Lung (tissue), 12 donors: Measurements from ENCODE around the gene NR2E1. TPM values are rescaled to one million over a fixed set of nuclear protein-coding genes. Genes with fewer than 3 reads are reported as not detected.

Source experiments
- ATAC-seq: fragments of 200-7000 bp; cut with Tn5 transposase; one replicate; pipeline ENCODE4 v1.9.1; 2020; ENCODE audit warnings: moderate number of reproducible peaks; ENCODE audit not compliant: insufficient read depth, low FRiP score
- DNase-seq, 3 donors: peaks; one replicate each; pipeline ENCODE4 v3.0.0-alpha.2; 2013 to 2017
- H3K27ac ChIP-seq, 2 donors: one replicate each; pipeline ENCODE4 v1.5.1; 2013; ENCODE audit warnings: mild to moderate bottlenecking in 2 of 2, moderate library complexity in 2 of 2, control low read depth in 1 of 2, inconsistent platforms in 1 of 2, low read depth in 1 of 2, low read length in 1 of 2
- H3K27me3 ChIP-seq, 3 donors: one replicate each; pipeline ENCODE4 v1.5.1; 2013; ENCODE audit warnings: low read length in 2 of 3; ENCODE audit not compliant: control insufficient read depth in 3 of 3, insufficient read depth in 3 of 3
- H3K36me3 ChIP-seq, 4 donors: one replicate each; pipeline ENCODE4 v1.5.1; 2013; ENCODE audit warnings: low read length in 4 of 4, mild to moderate bottlenecking in 1 of 4, moderate library complexity in 1 of 4; ENCODE audit not compliant: control insufficient read depth in 4 of 4, insufficient read depth in 4 of 4
- H3K4me1 ChIP-seq, 5 donors: one replicate each; pipeline ENCODE4 v1.5.1; 2013; ENCODE audit warnings: low read length in 5 of 5, mild to moderate bottlenecking in 2 of 5, moderate library complexity in 1 of 5; ENCODE audit not compliant: control insufficient read depth in 5 of 5, insufficient read depth in 5 of 5
- H3K4me3 ChIP-seq: one replicate; pipeline ENCODE4 v1.5.1; 2013; ENCODE audit warnings: mild to moderate bottlenecking, control low read depth, moderate library complexity
- H3K9ac ChIP-seq, 2 donors: one replicate each; pipeline ENCODE4 v1.5.1; 2013; ENCODE audit warnings: low read length in 2 of 2, control low read depth in 1 of 2; ENCODE audit not compliant: insufficient read depth in 1 of 2
- H3K9me3 ChIP-seq, 4 donors: one replicate each; pipeline ENCODE4 v1.5.1; 2013; ENCODE audit warnings: low read length in 3 of 4, mild to moderate bottlenecking in 1 of 4, moderate library complexity in 1 of 4; ENCODE audit not compliant: control insufficient read depth in 4 of 4, insufficient read depth in 3 of 4
- WGBS, 2 donors: extraction: QIAGEN DNeasy Blood & Tissue Kit; methylation state at CpG; one replicate each; pipeline ENCODE4 v1.1.7; 2013; 5-methylcytosine and 5-hydroxymethylcytosine counted together
- polyA plus RNA-seq, 2 donors: library from polyadenylated mRNA; stranded (reverse); fragments of 200-250 nt; gene quantifications; one replicate each; pipeline ENCODE4 v1.2.1, GENCODE V29; 2013
- total RNA-seq, 2 donors: library from RNA; depleted of rRNA in 1 of 2; stranded (reverse); fragments of >200 nt in 1 of 2; gene quantifications; one replicate each; pipeline ENCODE4 v1.2.1, GENCODE V29; 2014 to 2021
- TF ChIP-seq, protein P1 (sequence below): IDR thresholded peaks from 2 replicates; pipeline ENCODE4 v1.5.1; 2012; ENCODE audit warnings: mild to moderate bottlenecking; ENCODE audit errors: control extremely low read depth, extremely low read depth
- donor health status: control.
- donor health status: control.
- donor health status: Bipolar disorder and iron deficiency.
- donor health status: healthy.
- donor health status: DM: yes; HTN: yes; CAD: no.

The NR2E1 gene
- total and polyA plus RNA-seq, 4 donors, result 0.01 TPM; not detected in 3

GRCh38 chr6:108179741-108180140, 13.9 kb downstream of the NR2E1 start:
- TF ChIP-seq, protein P1, sequence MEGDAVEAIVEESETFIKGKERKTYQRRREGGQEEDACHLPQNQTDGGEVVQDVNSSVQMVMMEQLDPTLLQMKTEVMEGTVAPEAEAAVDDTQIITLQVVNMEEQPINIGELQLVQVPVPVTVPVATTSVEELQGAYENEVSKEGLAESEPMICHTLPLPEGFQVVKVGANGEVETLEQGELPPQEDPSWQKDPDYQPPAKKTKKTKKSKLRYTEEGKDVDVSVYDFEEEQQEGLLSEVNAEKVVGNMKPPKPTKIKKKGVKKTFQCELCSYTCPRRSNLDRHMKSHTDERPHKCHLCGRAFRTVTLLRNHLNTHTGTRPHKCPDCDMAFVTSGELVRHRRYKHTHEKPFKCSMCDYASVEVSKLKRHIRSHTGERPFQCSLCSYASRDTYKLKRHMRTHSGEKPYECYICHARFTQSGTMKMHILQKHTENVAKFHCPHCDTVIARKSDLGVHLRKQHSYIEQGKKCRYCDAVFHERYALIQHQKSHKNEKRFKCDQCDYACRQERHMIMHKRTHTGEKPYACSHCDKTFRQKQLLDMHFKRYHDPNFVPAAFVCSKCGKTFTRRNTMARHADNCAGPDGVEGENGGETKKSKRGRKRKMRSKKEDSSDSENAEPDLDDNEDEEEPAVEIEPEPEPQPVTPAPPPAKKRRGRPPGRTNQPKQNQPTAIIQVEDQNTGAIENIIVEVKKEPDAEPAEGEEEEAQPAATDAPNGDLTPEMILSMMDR, result no peak
- Histone ChIP-seq H3K27ac (no peak overlapping the region), H3K36me3 (no peaks in the 10 kb centered on the region), H3K9me3 (peaks cover 0 to 9% (median 0%) of the 10 kb centered on the region in 4 donors), H3K4me3 (no peak overlapping the region), H3K27me3 (peaks cover 6 to 70% (median 68%) of the 10 kb centered on the region in 3 donors), H3K9ac (no peak overlapping the region), H3K4me1 (peaks cover 0 to 10% (median 0%) of the 10 kb centered on the region in 5 donors)
- 21 to 25% methylated on average over 4 of the region's 4 CpGs for WGBS, 2 donors
- no peak for DNase-seq
- no peak for ATAC-seq

- Histone ChIP-seq H3K4me1 (peaks cover 0 to 8% (median 0%) of the 10 kb centered on the region in 5 donors), H3K27me3 (peaks cover 6 to 67% (median 65%) of the 10 kb centered on the region in 3 donors), H3K9me3 (peaks cover 0 to 7% (median 0%) of the 10 kb centered on the region in 4 donors), H3K27ac (no peak overlapping the region), H3K9ac (no peak overlapping the region), H3K4me3 (no peak overlapping the region), H3K36me3 (no peaks in the 10 kb centered on the region)
- no peak for DNase-seq
- WGBS, 2 donors, result 25 to 27% methylated on average over 1 of the region's 1 CpG
- no peak for ATAC-seq
- TF ChIP-seq, protein P1, result no peak
Observed at GRCh38 chr6:108180266-108180665, 14.4 kb downstream of the NR2E1 start.

DNA sequence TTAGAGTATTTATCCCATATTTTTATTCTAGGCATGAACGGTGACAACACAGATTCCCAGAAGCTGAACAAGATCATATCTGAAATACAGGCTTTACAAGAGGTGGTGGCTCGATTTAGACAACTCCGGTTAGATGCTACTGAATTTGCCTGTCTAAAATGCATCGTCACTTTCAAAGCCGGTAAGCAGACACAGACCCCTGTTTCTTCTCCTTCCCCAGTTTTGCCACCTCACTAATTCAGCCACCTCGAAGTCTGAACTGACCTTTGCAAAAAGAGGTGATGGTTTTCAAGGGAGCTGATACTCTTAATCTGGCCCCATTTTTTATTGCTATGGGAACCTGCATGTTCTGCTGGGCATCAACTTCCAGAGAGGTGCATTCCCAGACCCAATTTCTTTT, 15.0 kb downstream of the NR2E1 start:
- DNase-seq, result no peak
- H3K4me1 ChIP-seq, result peaks cover 0 to 6% (median 0%) of the 10 kb centered on the region in 5 donors
- ATAC-seq, result no peak
- no peaks in the 10 kb centered on the region for H3K36me3 ChIP-seq
- H3K9ac ChIP-seq, result no peak overlapping the region
- whole genome bisulfite sequencing, 2 donors, result 54 to 61% methylated on average over 6 of the region's 6 CpGs
- peaks cover 6 to 66% (median 60%) of the 10 kb centered on the region in 3 donors for H3K27me3 ChIP-seq
- H3K27ac ChIP-seq, result no peak overlapping the region
- H3K9me3 ChIP-seq, result peaks cover 0 to 4% (median 0%) of the 10 kb centered on the region in 4 donors
- TF ChIP-seq, protein P1, result no peak
- no peak overlapping the region for H3K4me3 ChIP-seq

GRCh38 chr6:108186226-108186625, 20.4 kb downstream of the NR2E1 start:
- ATAC-seq (peak; percentile 47), DNase-seq (no peak)
- Histone ChIP-seq H3K9ac (no peak overlapping the region), H3K4me3 (no peak overlapping the region), H3K27me3 (peaks cover 0 to 22% (median 10%) of the 10 kb centered on the region in 3 donors), H3K4me1 (no peaks in the 10 kb centered on the region), H3K36me3 (no peaks in the 10 kb centered on the region), H3K9me3 (no peaks in the 10 kb centered on the region), H3K27ac (no peak overlapping the region)
- 62 to 95% methylated on average over 2 of the region's 2 CpGs for WGBS, 2 donors
- TF ChIP-seq, protein P1, result no peak
